ENCODE measurements around the gene ZNF275.

DNA sequence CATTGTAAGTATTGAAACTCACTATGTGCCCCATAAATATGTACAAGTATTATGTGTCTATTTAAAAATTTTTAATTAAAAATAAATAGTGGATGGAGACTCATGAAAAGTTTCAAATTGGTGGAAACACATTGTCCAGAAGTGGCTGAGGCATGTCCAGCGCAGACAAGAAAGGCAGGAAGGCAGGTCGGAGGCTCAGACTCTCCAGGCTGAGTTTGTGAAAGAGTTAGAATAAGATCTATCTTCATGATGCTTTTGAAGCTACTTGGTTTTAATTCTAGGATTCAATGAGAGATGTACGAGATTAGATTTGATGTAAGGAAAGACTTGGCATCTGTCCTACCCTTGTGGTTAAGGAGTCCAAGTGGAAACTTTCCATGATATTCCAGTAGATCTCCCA lies 32.2 kb upstream of the ZNF275 start:
- TF ChIP-seq, protein P1, sequence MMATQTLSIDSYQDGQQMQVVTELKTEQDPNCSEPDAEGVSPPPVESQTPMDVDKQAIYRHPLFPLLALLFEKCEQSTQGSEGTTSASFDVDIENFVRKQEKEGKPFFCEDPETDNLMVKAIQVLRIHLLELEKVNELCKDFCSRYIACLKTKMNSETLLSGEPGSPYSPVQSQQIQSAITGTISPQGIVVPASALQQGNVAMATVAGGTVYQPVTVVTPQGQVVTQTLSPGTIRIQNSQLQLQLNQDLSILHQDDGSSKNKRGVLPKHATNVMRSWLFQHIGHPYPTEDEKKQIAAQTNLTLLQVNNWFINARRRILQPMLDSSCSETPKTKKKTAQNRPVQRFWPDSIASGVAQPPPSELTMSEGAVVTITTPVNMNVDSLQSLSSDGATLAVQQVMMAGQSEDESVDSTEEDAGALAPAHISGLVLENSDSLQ (IDR thresholded peaks at IDR 0.05) = no peak
- no peak for TF ChIP-seq ELF4 (IDR thresholded peaks at IDR 0.05)
- TF ChIP-seq SUZ12 (IDR thresholded peaks at IDR 0.05) = no peak
- no peak for TF ChIP-seq BHLHE40 (IDR thresholded peaks at IDR 0.05; ENCODE audit: borderline replicate concordance)
- no peak for TF ChIP-seq CTBP1 (IDR thresholded peaks at IDR 0.05; ENCODE audit: borderline replicate concordance)
- no peak for TF ChIP-seq SP1 (IDR thresholded peaks at IDR 0.05)
- TF ChIP-seq TARDBP (IDR thresholded peaks at IDR 0.05) = no peak
- TF ChIP-seq ARNT (IDR thresholded peaks at IDR 0.05) = no peak
- TF ChIP-seq NFRKB (IDR thresholded peaks at IDR 0.05) = no peak

Measured in HEK293T (cell line).